Neuronal stem cell (in vitro differentiated cells): ENCODE measurements around the gene SORCS2.
A peak's percentile ranks its signal among the peaks of the same experiment; 100 is the strongest.

Source experiments
- DNase-seq: peaks from one replicate; pipeline ENCODE4 v3.0.0-alpha.2; 2013; ENCODE audit warnings: low spot score
- H2AFZ ChIP-seq: one replicate; pipeline ENCODE4 v1.6.1; 2013; ENCODE audit warnings: mild to moderate bottlenecking, low read length, inconsistent platforms
- H2AK5ac ChIP-seq: 2 replicates; pipeline ENCODE4 v1.6.1; 2013; ENCODE audit warnings: low read depth, mild to moderate bottlenecking, inconsistent platforms, low read length, moderate library complexity, mixed read lengths
- H2BK120ac ChIP-seq: 2 replicates; pipeline ENCODE4 v1.6.1; 2013; ENCODE audit warnings: low read depth, mild to moderate bottlenecking, inconsistent platforms, low read length, moderate library complexity, mixed read lengths
- H2BK12ac ChIP-seq: one replicate; pipeline ENCODE4 v1.6.1; 2013; ENCODE audit warnings: low read length, inconsistent platforms
- H2BK15ac ChIP-seq: 2 replicates; pipeline ENCODE4 v1.6.1; 2013; ENCODE audit warnings: mild to moderate bottlenecking, low read length, inconsistent platforms, mixed read lengths
- H2BK5ac ChIP-seq: one replicate; pipeline ENCODE4 v1.6.1; 2013; ENCODE audit warnings: inconsistent platforms, mild to moderate bottlenecking, low read length, moderate library complexity
- H3K14ac ChIP-seq: one replicate; pipeline ENCODE4 v1.6.1; 2013; ENCODE audit warnings: low read length, inconsistent platforms
- H3K18ac ChIP-seq: 2 replicates; pipeline ENCODE4 v1.6.1; 2013; ENCODE audit warnings: low read length, inconsistent platforms
- H3K23ac ChIP-seq: 2 replicates; pipeline ENCODE4 v1.6.1; 2013; ENCODE audit warnings: low read depth, mild to moderate bottlenecking, mixed read lengths, low read length, inconsistent platforms; ENCODE audit not compliant: poor library complexity
- H3K27ac ChIP-seq: replicated peaks from 3 replicates; pipeline ENCODE4 v1.5.1; 2013; ENCODE audit warnings: low read length, inconsistent platforms
- H3K27me3 ChIP-seq, 3 experiments: 2 replicates each; pipeline ENCODE4 v1.6.1; 2013; ENCODE audit warnings: low read length in 3 of 3, mild to moderate bottlenecking in 2 of 3, inconsistent platforms in 1 of 3, low read depth in 1 of 3, mixed read lengths in 1 of 3, moderate library complexity in 1 of 3; ENCODE audit not compliant: control insufficient read depth in 3 of 3, insufficient read depth in 3 of 3
- H3K36me3 ChIP-seq, 2 donors: replicated peaks in 1 of 2; 2 replicates each; pipeline ENCODE4 v1.6.1; 2013; ENCODE audit warnings: low read length in 2 of 2; ENCODE audit not compliant: control insufficient read depth in 2 of 2, insufficient read depth in 2 of 2
- H3K4ac ChIP-seq: 2 replicates; pipeline ENCODE4 v1.6.1; 2013; ENCODE audit warnings: inconsistent platforms, mild to moderate bottlenecking, low read length, moderate library complexity
- H3K4me1 ChIP-seq, 2 donors: 1 replicate in 1 of 2; 2 replicates in 1 of 2; pipeline ENCODE4 v1.6.1; 2013; ENCODE audit warnings: low read length in 2 of 2, low read depth in 1 of 2; ENCODE audit not compliant: control insufficient read depth in 2 of 2, insufficient read depth in 1 of 2
- H3K4me2 ChIP-seq: one replicate; pipeline ENCODE4 v1.6.1; 2013; ENCODE audit warnings: mild to moderate bottlenecking, low read length, inconsistent platforms; ENCODE audit not compliant: insufficient read depth, poor library complexity, severe bottlenecking
- H3K4me3 ChIP-seq, 2 donors: 2 replicates each; pipeline ENCODE4 v1.5.1; 2013; ENCODE audit warnings: low read length in 2 of 2, mild to moderate bottlenecking in 2 of 2, inconsistent platforms in 1 of 2, moderate library complexity in 1 of 2
- H3K79me1 ChIP-seq: one replicate; pipeline ENCODE4 v1.6.1; 2013; ENCODE audit warnings: low read depth, mild to moderate bottlenecking, inconsistent platforms, low read length, moderate library complexity
- H3K9ac ChIP-seq: one replicate; pipeline ENCODE4 v1.6.1; 2013; ENCODE audit warnings: mild to moderate bottlenecking, low read depth, low read length, inconsistent platforms; ENCODE audit not compliant: poor library complexity
- H3K9me3 ChIP-seq, 2 donors: replicated peaks in 1 of 2; 2 replicates each; pipeline versions ENCODE3 to v1.6.1; 2013; ENCODE audit warnings: low read length in 2 of 2, mild to moderate bottlenecking in 2 of 2, inconsistent platforms in 1 of 2, low read depth in 1 of 2, mixed read lengths in 1 of 2, moderate library complexity in 1 of 2; ENCODE audit not compliant: control insufficient read depth in 2 of 2, insufficient read depth in 1 of 2
- H4K8ac ChIP-seq: one replicate; pipeline ENCODE4 v1.6.1; 2013; ENCODE audit warnings: low read depth, mild to moderate bottlenecking, inconsistent platforms, low read length, moderate library complexity
- H4K91ac ChIP-seq: one replicate; pipeline ENCODE4 v1.6.1; 2013; ENCODE audit warnings: low read length, low read depth, mild to moderate bottlenecking, inconsistent platforms; ENCODE audit not compliant: poor library complexity
- WGBS, 2 donors: extraction: QIAGEN DNeasy Blood & Tissue Kit; methylation state at CpG; one replicate each; pipeline ENCODE4 v1.1.7; 2013; ENCODE audit warnings: missing lambda C conversion rate in 2 of 2, mixed read lengths in 1 of 2; ENCODE audit not compliant: insufficient read length in 2 of 2, insufficient replicate concordance in 1 of 2; ENCODE audit errors: extremely low coverage in 2 of 2; 5-methylcytosine and 5-hydroxymethylcytosine counted together

Gene SORCS2

DNA sequence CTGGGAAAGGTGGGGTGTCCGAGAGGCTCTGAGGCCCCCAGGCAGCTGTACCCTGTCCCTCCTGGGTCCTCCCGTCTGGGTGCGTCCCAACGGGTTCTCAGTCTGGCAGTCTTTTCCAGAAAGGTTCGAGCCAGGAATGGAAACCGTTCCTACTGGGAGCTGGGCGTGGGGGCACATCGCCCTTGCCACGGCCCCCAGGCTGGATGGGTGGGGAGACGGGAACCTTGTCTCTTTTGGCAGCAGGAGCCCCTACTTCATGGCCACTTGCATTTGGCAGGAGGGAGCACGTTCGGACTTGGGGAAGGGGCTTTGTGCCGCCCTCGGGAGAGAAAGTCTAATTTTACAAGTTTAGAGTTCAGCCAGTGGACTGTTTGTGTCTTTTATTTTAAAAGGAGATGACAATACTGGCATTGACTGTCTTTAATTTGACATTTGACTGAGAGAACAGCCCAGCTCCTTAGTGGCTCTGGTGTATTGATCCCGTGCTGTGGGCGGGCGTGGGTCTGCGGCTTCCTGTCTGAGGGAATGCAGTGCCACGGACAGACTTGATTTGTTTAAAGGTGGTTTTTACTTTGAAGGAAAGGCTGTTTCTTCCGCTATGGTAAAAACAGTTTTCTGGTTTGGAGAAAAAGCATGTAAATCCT lies 95.1 kb downstream of the SORCS2 start:
- H3K14ac ChIP-seq, result peak overlapping the region; percentile 32
- no peak overlapping the region for H2BK12ac ChIP-seq
- H2BK120ac ChIP-seq, result no peak overlapping the region
- H3K36me3 ChIP-seq, result no peaks in the 10 kb centered on the region
- peak overlapping the region; percentile 90 for H3K18ac ChIP-seq
- no peak overlapping the region for H3K23ac ChIP-seq
- no peaks in the 10 kb centered on the region for H3K79me1 ChIP-seq
- H3K9ac ChIP-seq, result peak overlapping the region; percentile 60
- no peak overlapping the region for H3K4me2 ChIP-seq
- H3K9me3 ChIP-seq, result no peaks in the 10 kb centered on the region
- DNase-seq, result no peak
- H2AK5ac ChIP-seq, result no peak overlapping the region
- H4K8ac ChIP-seq, result no peak overlapping the region
- no peak overlapping the region for H2BK5ac ChIP-seq
- H3K4me1 ChIP-seq, result peaks cover 0 to 3% of the 10 kb centered on the region in 2 donors
- WGBS, 2 donors, result no CpG with 5 or more reads among the region's 20 CpGs
- peaks cover 0 to 16% (median 0%) of the 10 kb centered on the region in 3 experiments for H3K27me3 ChIP-seq
- no peak overlapping the region for H2AFZ ChIP-seq
- no peak overlapping the region for H2BK15ac ChIP-seq
- H4K91ac ChIP-seq, result no peak overlapping the region
- no peak overlapping the region for H3K4ac ChIP-seq
- H3K4me3 ChIP-seq, result no peak overlapping the region
- no peak overlapping the region for H3K27ac ChIP-seq

- Histone ChIP-seq H3K4ac (no peak overlapping the region), H4K91ac (no peak overlapping the region), H3K9ac (no peak overlapping the region), H2AFZ (no peak overlapping the region), H3K4me1 (peaks cover 0 to 3% of the 10 kb centered on the region in 2 donors), H3K18ac (peak overlapping the region; percentile 49), H3K4me2 (no peak overlapping the region), H2AK5ac (peak overlapping the region; percentile 2), H4K8ac (no peak overlapping the region), H2BK5ac (no peak overlapping the region), H2BK15ac (peak overlapping the region; percentile 32), H3K4me3 (no peak overlapping the region), H3K14ac (no peak overlapping the region), H2BK120ac (no peak overlapping the region), H3K9me3 (no peaks in the 10 kb centered on the region), H3K27ac (no peak overlapping the region), H3K27me3 (peaks cover 0 to 16% (median 0%) of the 10 kb centered on the region in 3 experiments), H3K23ac (no peak overlapping the region), H3K79me1 (no peaks in the 10 kb centered on the region), H3K36me3 (no peaks in the 10 kb centered on the region), H2BK12ac (no peak overlapping the region)
- no CpG with 5 or more reads among the region's 18 CpGs for WGBS, 2 donors
- no peak for DNase-seq
Observed at GRCh38 chr4:7287918-7288280, 95.6 kb downstream of the SORCS2 start.

GRCh38 chr4:7288751-7289523 lies 96.6 kb downstream of the SORCS2 start:
- H2AFZ ChIP-seq, result no peak overlapping the region
- peaks cover 0 to 3% of the 10 kb centered on the region in 2 donors for H3K4me1 ChIP-seq
- H3K9ac ChIP-seq, result no peak overlapping the region
- WGBS, 2 donors, result no CpG with 5 or more reads among the region's 2 CpGs
- H3K4me2 ChIP-seq, result no peak overlapping the region
- H3K27me3 ChIP-seq, result peaks cover 0 to 16% (median 0%) of the 10 kb centered on the region in 3 experiments
- no peak for DNase-seq
- H3K4me3 ChIP-seq, result no peak overlapping the region
- H3K4ac ChIP-seq, result no peak overlapping the region
- H2BK5ac ChIP-seq, result peak overlapping the region; percentile 42
- H3K23ac ChIP-seq, result no peak overlapping the region
- no peak overlapping the region for H4K91ac ChIP-seq
- H2BK120ac ChIP-seq, result no peak overlapping the region
- peak overlapping the region; percentile 11 for H2BK12ac ChIP-seq
- no peak overlapping the region for H3K27ac ChIP-seq
- H3K14ac ChIP-seq, result no peak overlapping the region
- no peaks in the 10 kb centered on the region for H3K79me1 ChIP-seq
- no peak overlapping the region for H2BK15ac ChIP-seq
- peak overlapping the region; percentile 21 for H3K18ac ChIP-seq
- H2AK5ac ChIP-seq, result no peak overlapping the region
- no peaks in the 10 kb centered on the region for H3K36me3 ChIP-seq
- no peak overlapping the region for H4K8ac ChIP-seq
- H3K9me3 ChIP-seq, result no peaks in the 10 kb centered on the region

DNA sequence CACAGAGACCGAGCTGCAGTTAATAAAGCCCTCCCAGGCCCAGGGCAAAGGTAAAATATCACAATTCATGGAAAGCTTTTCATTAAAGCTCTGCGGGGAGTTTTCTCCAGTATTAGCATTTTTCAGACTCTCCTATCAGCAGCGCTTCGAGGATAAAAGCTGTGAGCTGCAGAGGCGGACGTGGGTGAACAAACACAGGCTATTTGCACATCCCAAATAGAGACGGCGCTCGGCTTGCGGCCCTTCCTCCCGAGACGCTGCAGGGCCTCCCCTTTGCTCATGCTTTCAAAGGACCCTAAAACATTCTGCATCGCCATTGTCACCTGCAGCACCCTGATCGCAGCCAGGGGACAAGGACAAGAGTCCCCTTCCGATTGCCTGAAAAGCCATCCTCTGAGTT lies 97.3 kb downstream of the SORCS2 start:
- no peak overlapping the region for H2AFZ ChIP-seq
- no peak overlapping the region for H3K4ac ChIP-seq
- H3K9me3 ChIP-seq, result no peaks in the 10 kb centered on the region
- H4K8ac ChIP-seq, result no peak overlapping the region
- H2BK12ac ChIP-seq, result no peak overlapping the region
- H3K4me1 ChIP-seq, result peaks cover 0 to 3% of the 10 kb centered on the region in 2 donors
- no peak overlapping the region for H3K4me3 ChIP-seq
- H3K14ac ChIP-seq, result no peak overlapping the region
- H4K91ac ChIP-seq, result no peak overlapping the region
- no peak overlapping the region for H3K9ac ChIP-seq
- H3K18ac ChIP-seq, result peak overlapping the region; percentile 59
- H2BK120ac ChIP-seq, result no peak overlapping the region
- no peak overlapping the region for H3K23ac ChIP-seq
- DNase-seq, result no peak
- H2AK5ac ChIP-seq, result no peak overlapping the region
- peaks cover 0 to 16% (median 0%) of the 10 kb centered on the region in 3 experiments for H3K27me3 ChIP-seq
- H3K79me1 ChIP-seq, result no peaks in the 10 kb centered on the region
- no peak overlapping the region for H3K27ac ChIP-seq
- WGBS, 2 donors, result no CpG with 5 or more reads among the region's 15 CpGs
- peak overlapping the region; percentile 9 for H2BK15ac ChIP-seq
- H3K4me2 ChIP-seq, result no peak overlapping the region
- H3K36me3 ChIP-seq, result no peaks in the 10 kb centered on the region
- H2BK5ac ChIP-seq, result peak overlapping the region; percentile 42
